ENCODE results near the gene ANK3.

The ANK3 gene

GRCh38 chr10:60389413-60390025, at the start of gene ANK3:
TSS of gene ANK3 (minus strand) at chr10:60389875. CDS start at chr10:60389538, 337 bp downstream.
- DNase-seq (ENCODE audit: low read depth) = no peak

- no peak for DNase-seq (ENCODE audit: low read depth)
These were observed 44.9 kb upstream of the ANK3 start for GRCh38 chr10:60434418-60435046.

- no peak for DNase-seq (ENCODE audit: low read depth)
These were observed 44.0 kb upstream of the ANK3 start for GRCh38 chr10:60433684-60434083.

GRCh38 chr10:60430836-60431597, 41.3 kb upstream of the ANK3 start:
- no peak for DNase-seq (ENCODE audit: low read depth)

- no peak for DNase-seq (ENCODE audit: low read depth)
These were observed 40.3 kb upstream of the ANK3 start for GRCh38 chr10:60430017-60430416.

GRCh38 chr10:60429084-60429849, 39.6 kb upstream of the ANK3 start:
- DNase-seq (ENCODE audit: low read depth) = no peak

GRCh38 chr10:60428387-60428737, 38.7 kb upstream of the ANK3 start:
- no peak for DNase-seq (ENCODE audit: low read depth)

GRCh38 chr10:60427709-60428386, 38.2 kb upstream of the ANK3 start:
- no peak for DNase-seq (ENCODE audit: low read depth)

- no peak for DNase-seq (ENCODE audit: low read depth)
These were observed 37.5 kb upstream of the ANK3 start for GRCh38 chr10:60427148-60427547.

- DNase-seq (ENCODE audit: low read depth) = no peak
These were observed 36.8 kb upstream of the ANK3 start for GRCh38 chr10:60426425-60426824.

- DNase-seq (ENCODE audit: low read depth) = no peak
These were observed 35.9 kb upstream of the ANK3 start for GRCh38 chr10:60425392-60426110.

GRCh38 chr10:60424971-60425370, 35.3 kb upstream of the ANK3 start:
- DNase-seq (ENCODE audit: low read depth) = no peak

- no peak for DNase-seq (ENCODE audit: low read depth)
These were observed 34.2 kb upstream of the ANK3 start for GRCh38 chr10:60423920-60424319.

- no peak for DNase-seq (ENCODE audit: low read depth)
These were observed 33.1 kb upstream of the ANK3 start for GRCh38 chr10:60422809-60423208.

- DNase-seq (ENCODE audit: low read depth) = no peak
These were observed 31.6 kb upstream of the ANK3 start for GRCh38 chr10:60420991-60421894.

GRCh38 chr10:60419249-60419648, 29.6 kb upstream of the ANK3 start:
- no peak for DNase-seq (ENCODE audit: low read depth)

GRCh38 chr10:60417901-60418300, 28.2 kb upstream of the ANK3 start:
- no peak for DNase-seq (ENCODE audit: low read depth)

GRCh38 chr10:60417024-60417423, 27.3 kb upstream of the ANK3 start:
- no peak for DNase-seq (ENCODE audit: low read depth)

GRCh38 chr10:60414877-60415585, 25.4 kb upstream of the ANK3 start:
- no peak for DNase-seq (ENCODE audit: low read depth)

- no peak for DNase-seq (ENCODE audit: low read depth)
These were observed 24.4 kb upstream of the ANK3 start for GRCh38 chr10:60414111-60414510.

Data from T-helper 22 cell (primary cell).